PC-9 (cell line): ENCODE measurements around the gene SMC4.

Source experiments
- CTCF ChIP-seq: fragments of 200-600 bp; sonication (generic); conservative IDR thresholded peaks from 2 replicates; pipeline ENCODE4 v1.6.1; 2017; ENCODE audit warnings: mixed run types, antibody characterized with exemption, mild to moderate bottlenecking, moderate library complexity
- EZH2 ChIP-seq: fragments of 200-600 bp; sonication (generic); IDR thresholded peaks from 2 replicates; pipeline ENCODE4 v1.8.0; 2017; ENCODE audit warnings: antibody characterized with exemption, low read depth

GRCh38 chr3:160444411-160444810 is 45.0 kb downstream of the SMC4 start:
- TF ChIP-seq CTCF (no peak), EZH2 (no peak)
